HG02571 (cell line): ENCODE measurements around the gene CD24.
"Not testable (repeated sequence)": the region's sequence is repeated elsewhere in the genome, so short reads cannot be mapped to it uniquely, and the experiment has no call there.

ENCODE experiments used
- ATAC-seq: cut with Tn5 transposase; IDR thresholded peaks from one replicate; pipeline ENCODE4 v1.9.1; 2021; ENCODE audit warnings: mild to moderate bottlenecking, moderate library complexity; ENCODE audit not compliant: unreplicated experiment

CD24 gene

GRCh38 chr6:106974336-106974998 is at the start of gene CD24:
CD24 (minus strand) TSS chr6:106974729; CDS start chr6:106974646, 83 bp downstream.
- ATAC-seq, result peak; percentile 10

GRCh38 chr6:107021446-107022185 is 47.1 kb upstream of the CD24 start:
- ATAC-seq, result no peak

GRCh38 chr6:107020239-107020638 is 45.7 kb upstream of the CD24 start:
- no peak for ATAC-seq

- not testable (repeated sequence) for ATAC-seq
These were observed 45.1 kb upstream of the CD24 start for GRCh38 chr6:107019628-107020027.

- ATAC-seq, result no peak
These were observed 44.5 kb upstream of the CD24 start for GRCh38 chr6:107019047-107019446.

- no peak for ATAC-seq
These were observed 35.0 kb upstream of the CD24 start for GRCh38 chr6:107009499-107009898.

- no peak for ATAC-seq
These were observed 23.0 kb upstream of the CD24 start for GRCh38 chr6:106997392-106998158.

GRCh38 chr6:106995640-106996039 is 21.1 kb upstream of the CD24 start:
- ATAC-seq, result no peak

GRCh38 chr6:106989737-106990136 is 15.2 kb upstream of the CD24 start:
- not testable (repeated sequence) for ATAC-seq

- no peak for ATAC-seq
These were observed 14.1 kb upstream of the CD24 start for GRCh38 chr6:106988664-106989063.

- no peak for ATAC-seq
These were observed 7.4 kb upstream of the CD24 start for GRCh38 chr6:106981926-106982325.

GRCh38 chr6:106980926-106981325 is 6.4 kb upstream of the CD24 start:
- no peak for ATAC-seq

- ATAC-seq, result no peak
These were observed 4.9 kb upstream of the CD24 start for GRCh38 chr6:106979435-106979884.

- no peak for ATAC-seq
These were observed 2.7 kb upstream of the CD24 start for GRCh38 chr6:106977246-106977645.

GRCh38 chr6:106976270-106976669 is 1.7 kb upstream of the CD24 start:
- no peak for ATAC-seq

GRCh38 chr6:106975738-106976064 is 1.2 kb upstream of the CD24 start:
- no peak for ATAC-seq

GRCh38 chr6:106974999-106975737 is 639 bp upstream of the CD24 start:
- peak; percentile 58 for ATAC-seq

GRCh38 chr6:106973836-106974335 is 643 bp downstream of the CD24 start:
- ATAC-seq, result no peak

GRCh38 chr6:106973018-106973835 is 1.3 kb downstream of the CD24 start:
- ATAC-seq, result no peak

- ATAC-seq, result no peak
These were observed 2.0 kb downstream of the CD24 start for GRCh38 chr6:106972500-106972899.
